ENCODE data around the gene ACTR10.

- TF ChIP-seq, protein P1, sequence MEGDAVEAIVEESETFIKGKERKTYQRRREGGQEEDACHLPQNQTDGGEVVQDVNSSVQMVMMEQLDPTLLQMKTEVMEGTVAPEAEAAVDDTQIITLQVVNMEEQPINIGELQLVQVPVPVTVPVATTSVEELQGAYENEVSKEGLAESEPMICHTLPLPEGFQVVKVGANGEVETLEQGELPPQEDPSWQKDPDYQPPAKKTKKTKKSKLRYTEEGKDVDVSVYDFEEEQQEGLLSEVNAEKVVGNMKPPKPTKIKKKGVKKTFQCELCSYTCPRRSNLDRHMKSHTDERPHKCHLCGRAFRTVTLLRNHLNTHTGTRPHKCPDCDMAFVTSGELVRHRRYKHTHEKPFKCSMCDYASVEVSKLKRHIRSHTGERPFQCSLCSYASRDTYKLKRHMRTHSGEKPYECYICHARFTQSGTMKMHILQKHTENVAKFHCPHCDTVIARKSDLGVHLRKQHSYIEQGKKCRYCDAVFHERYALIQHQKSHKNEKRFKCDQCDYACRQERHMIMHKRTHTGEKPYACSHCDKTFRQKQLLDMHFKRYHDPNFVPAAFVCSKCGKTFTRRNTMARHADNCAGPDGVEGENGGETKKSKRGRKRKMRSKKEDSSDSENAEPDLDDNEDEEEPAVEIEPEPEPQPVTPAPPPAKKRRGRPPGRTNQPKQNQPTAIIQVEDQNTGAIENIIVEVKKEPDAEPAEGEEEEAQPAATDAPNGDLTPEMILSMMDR (IDR thresholded peaks at IDR 0.05; ENCODE audit: insufficient read depth, low read length, poor library complexity, severe bottlenecking) = no peak
- no peak for TF ChIP-seq EZH2phosphoT487 (conservative IDR thresholded peaks at IDR 0.05; ENCODE audit: low read length)
These were observed 49.6 kb upstream of the ACTR10 start for GRCh38 chr14:58150243-58150805.
